PC-9 (cell line): ENCODE results near the gene CLRN2. TPM values are rescaled to one million over a fixed set of nuclear protein-coding genes. Genes with fewer than 3 reads are reported as not detected.
"Not testable (repeated sequence)": the region's sequence is repeated elsewhere in the genome, so short reads cannot be mapped to it uniquely, and the experiment has no call there.

Source experiments
- BruUV-seq: library from RNA; stranded (reverse); fragments of 400-500 nt; replicated peaks from 2 replicates; lab custom pipeline; 2021; lab: Mats Ljungman, UMichigan
- CTCF ChIA-PET: fragments of 300-600 bp; sonication (Branson Sonifier 250); formaldehyde crosslinking; loops from one replicate; lab custom pipeline; 2022; ENCODE audit warnings: antibody characterized with exemption; lab: Charles Lee
- POLR2A ChIA-PET: fragments of 300-600 bp; sonication (Branson Sonifier 250); formaldehyde crosslinking; loops from one replicate; lab custom pipeline; 2022; ENCODE audit warnings: antibody characterized with exemption; ENCODE audit not compliant: unreplicated experiment; lab: Charles Lee
- DNase-seq, 2 experiments: peaks; one replicate each; pipeline versions ENCODE4 v3.0.0 to v3.0.0-alpha.2; 2015 to 2022; ENCODE audit warnings: mixed read lengths in 1 of 2
- H2AFZ ChIP-seq: fragments of 200-600 bp; sonication (generic); 2 replicates; pipeline ENCODE4 v1.8.1; 2017; ENCODE audit warnings: antibody characterized with exemption
- H3F3A ChIP-seq: fragments of 200-600 bp; sonication (generic); 2 replicates; pipeline ENCODE4 v1.8.1; 2017; ENCODE audit warnings: antibody characterized with exemption, mild to moderate bottlenecking, low read depth; ENCODE audit not compliant: insufficient read depth
- H3K27ac ChIP-seq: fragments of 200-600 bp; sonication (generic); 2 replicates; pipeline ENCODE4 v1.6.1; 2016; ENCODE audit warnings: mixed run types
- H3K27me3 ChIP-seq: fragments of 200-600 bp; sonication (generic); 2 replicates; pipeline ENCODE4 v1.6.1; 2016; ENCODE audit warnings: low read depth, mixed run types; ENCODE audit not compliant: insufficient read depth
- H3K36me3 ChIP-seq: fragments of 200-600 bp; sonication (generic); 2 replicates; pipeline ENCODE4 v1.6.1; 2016; ENCODE audit warnings: low read depth, mixed run types
- H3K4me1 ChIP-seq: fragments of 200-600 bp; sonication (generic); replicated peaks from 2 replicates; pipeline ENCODE4 v1.6.1; 2016; ENCODE audit warnings: mixed run types; ENCODE audit not compliant: insufficient read depth
- H3K4me2 ChIP-seq: fragments of 200-600 bp; sonication (generic); 2 replicates; pipeline ENCODE4 v1.6.1; 2017; ENCODE audit warnings: mixed run types
- H3K4me3 ChIP-seq: fragments of 200-600 bp; sonication (generic); 2 replicates; pipeline ENCODE4 v1.6.1; 2016; ENCODE audit warnings: mixed run types
- H3K79me2 ChIP-seq: fragments of 200-600 bp; sonication (generic); 2 replicates; pipeline ENCODE4 v1.6.1; 2017; ENCODE audit warnings: low read depth, mixed run types
- H3K9me2 ChIP-seq: fragments of 200-600 bp; sonication (generic); 2 replicates; pipeline ENCODE4 v1.8.1; 2017; ENCODE audit warnings: mild to moderate bottlenecking; ENCODE audit not compliant: insufficient read depth
- H3K9me3 ChIP-seq: fragments of 200-600 bp; sonication (generic); 2 replicates; pipeline ENCODE4 v1.8.1; 2016; ENCODE audit warnings: low read depth; ENCODE audit not compliant: insufficient read depth
- H4K20me1 ChIP-seq: fragments of 200-600 bp; sonication (generic); 2 replicates; pipeline ENCODE4 v1.8.1; 2017; ENCODE audit not compliant: insufficient read depth
- EZH2 ChIP-seq: fragments of 200-600 bp; sonication (generic); IDR thresholded peaks from 2 replicates; pipeline ENCODE4 v1.8.0; 2017; ENCODE audit warnings: antibody characterized with exemption, low read depth
- intact Hi-C: fragments of 100-400 bp; cut with micrococcal nuclease; formaldehyde crosslinking; loops from one replicate; pipeline ENCODE4 v1.10.0; 2022; ENCODE audit not compliant: unreplicated experiment
- total RNA-seq: library from RNA; stranded (reverse); gene quantifications from 2 replicates; pipeline ENCODE4 v1.2.3, GENCODE V29; 2021
- TF ChIP-seq, protein P1 (sequence below): fragments of 200-600 bp; sonication (generic); conservative IDR thresholded peaks from 2 replicates; pipeline ENCODE4 v1.6.1; 2017; ENCODE audit warnings: mixed run types, antibody characterized with exemption, mild to moderate bottlenecking, moderate library complexity

CLRN2 gene
- total RNA-seq, 1 experiment from 2014 or later: not detected

DNA sequence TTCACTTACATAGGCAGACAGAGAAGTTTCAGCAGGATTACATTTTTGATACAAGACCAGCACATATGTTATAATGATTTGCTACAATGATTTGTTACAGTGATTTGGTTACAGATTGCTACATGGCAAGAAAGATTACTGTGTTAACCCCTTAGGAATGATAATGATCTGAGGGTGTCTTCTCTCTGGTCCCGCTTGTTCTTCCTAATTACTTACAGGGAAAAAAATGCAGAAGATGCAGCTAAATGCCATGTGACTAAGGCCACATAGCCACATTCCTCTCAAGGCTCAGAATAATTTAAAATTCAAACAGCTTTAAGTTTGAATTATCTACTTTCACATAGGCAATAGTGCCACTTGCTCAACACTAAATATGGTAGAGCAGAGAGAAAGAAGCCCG lies 52.3 kb downstream of the CLRN2 start:
- no TSS peak for BruUV-seq
- intact Hi-C loops: no loop called here
- Histone ChIP-seq H2AFZ (no peak overlapping the region), H3K4me3 (no peak overlapping the region), H3K4me1 (no peaks in the 10 kb centered on the region), H4K20me1 (no peaks in the 10 kb centered on the region), H3K36me3 (no peaks in the 10 kb centered on the region), H3K9me2 (no peaks in the 10 kb centered on the region), H3F3A (no peaks in the 10 kb centered on the region), H3K4me2 (no peak overlapping the region), H3K79me2 (no peaks in the 10 kb centered on the region), H3K9me3 (no peaks in the 10 kb centered on the region), H3K27ac (no peak overlapping the region), H3K27me3 (0 out of 2 replicates have a peak, but pooled peaks cover 3% of the 10 kb centered on the region)
- POLR2A ChIA-PET: no interaction called here
- no peak for TF ChIP-seq EZH2
- TF ChIP-seq, protein P1, sequence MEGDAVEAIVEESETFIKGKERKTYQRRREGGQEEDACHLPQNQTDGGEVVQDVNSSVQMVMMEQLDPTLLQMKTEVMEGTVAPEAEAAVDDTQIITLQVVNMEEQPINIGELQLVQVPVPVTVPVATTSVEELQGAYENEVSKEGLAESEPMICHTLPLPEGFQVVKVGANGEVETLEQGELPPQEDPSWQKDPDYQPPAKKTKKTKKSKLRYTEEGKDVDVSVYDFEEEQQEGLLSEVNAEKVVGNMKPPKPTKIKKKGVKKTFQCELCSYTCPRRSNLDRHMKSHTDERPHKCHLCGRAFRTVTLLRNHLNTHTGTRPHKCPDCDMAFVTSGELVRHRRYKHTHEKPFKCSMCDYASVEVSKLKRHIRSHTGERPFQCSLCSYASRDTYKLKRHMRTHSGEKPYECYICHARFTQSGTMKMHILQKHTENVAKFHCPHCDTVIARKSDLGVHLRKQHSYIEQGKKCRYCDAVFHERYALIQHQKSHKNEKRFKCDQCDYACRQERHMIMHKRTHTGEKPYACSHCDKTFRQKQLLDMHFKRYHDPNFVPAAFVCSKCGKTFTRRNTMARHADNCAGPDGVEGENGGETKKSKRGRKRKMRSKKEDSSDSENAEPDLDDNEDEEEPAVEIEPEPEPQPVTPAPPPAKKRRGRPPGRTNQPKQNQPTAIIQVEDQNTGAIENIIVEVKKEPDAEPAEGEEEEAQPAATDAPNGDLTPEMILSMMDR: no peak
- DNase-seq: no peak
- CTCF ChIA-PET: no interaction called here

DNA sequence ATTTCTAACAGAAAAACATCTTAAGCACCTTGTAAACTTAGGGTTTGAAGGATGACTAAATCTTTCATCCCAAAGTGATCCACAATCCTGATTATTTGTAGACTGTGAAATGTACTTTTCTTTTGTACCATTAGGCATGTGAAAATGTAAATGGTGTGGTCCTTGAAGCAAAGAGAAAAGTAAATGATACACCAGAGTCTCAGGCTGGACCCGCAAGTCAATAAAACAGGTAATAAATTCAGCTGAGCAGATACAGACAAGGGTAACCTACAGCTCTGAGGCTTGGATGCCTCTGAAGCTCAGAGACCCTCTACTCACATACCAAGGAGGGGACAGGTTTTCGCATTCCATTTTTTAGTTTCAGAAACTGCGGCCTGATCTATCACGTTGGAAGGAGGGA lies 59.2 kb downstream of the CLRN2 start:
- ChIA-PET POLR2A (no interaction called here), CTCF (no interaction called here)
- intact Hi-C loops: loop anchor here (10.0 kb wide), 1 partner anchor 241 kb away; the partner anchor contains the start of genes DCAF16 and NCAPG

DNA sequence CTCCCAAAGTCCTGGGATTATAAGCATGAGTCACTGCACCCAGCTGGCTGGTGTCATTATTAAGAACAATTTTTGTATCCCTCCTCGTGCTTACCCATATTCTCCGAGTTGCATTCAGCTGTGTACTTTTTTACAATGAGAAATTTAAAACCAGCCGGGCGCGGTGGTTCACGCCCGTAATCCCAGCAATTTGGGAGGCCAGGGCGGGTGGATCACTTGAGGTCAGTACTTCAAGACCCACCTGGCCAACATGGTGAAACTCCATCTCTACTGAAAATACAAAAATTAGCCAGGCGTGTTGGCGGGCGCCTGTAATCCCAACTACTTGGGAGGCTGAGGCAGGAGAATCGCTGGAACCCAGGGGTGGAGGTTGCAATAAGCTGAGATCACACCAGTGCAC lies 60.2 kb downstream of the CLRN2 start:
- H3K4me2 ChIP-seq, H3K27ac ChIP-seq, CTCF ChIA-PET, H3K9me2 ChIP-seq, H4K20me1 ChIP-seq, H3K9me3 ChIP-seq, H3K4me3 ChIP-seq, H3K36me3 ChIP-seq, H3K79me2 ChIP-seq, BruUV-seq, H3K4me1 ChIP-seq, H3K27me3 ChIP-seq, DNase-seq, H3F3A ChIP-seq, POLR2A ChIA-PET, H2AFZ ChIP-seq: not testable (repeated sequence)
- intact Hi-C loops: loop anchor here (10.0 kb wide), 1 partner anchor 240 kb away; the partner anchor contains the start of genes DCAF16 and NCAPG

More for the DNA sequence above, 59.2 kb downstream of the CLRN2 start:
- no peaks in the 10 kb centered on the region for H3K79me2 ChIP-seq
- no peak overlapping the region for H2AFZ ChIP-seq
- no peak for DNase-seq
- H3K4me2 ChIP-seq: no peak overlapping the region
- no peaks in the 10 kb centered on the region for H3K36me3 ChIP-seq
- H3F3A ChIP-seq: no peaks in the 10 kb centered on the region
- H3K27ac ChIP-seq: no peak overlapping the region
- H4K20me1 ChIP-seq: no peaks in the 10 kb centered on the region
- TF ChIP-seq, protein P1: no peak
- no peak for TF ChIP-seq EZH2
- H3K4me1 ChIP-seq: 0 out of 2 replicates have a peak, but pooled peaks cover 3% of the 10 kb centered on the region
- H3K4me3 ChIP-seq: no peak overlapping the region
- H3K9me2 ChIP-seq: no peaks in the 10 kb centered on the region
- no peaks in the 10 kb centered on the region for H3K27me3 ChIP-seq
- H3K9me3 ChIP-seq: no peaks in the 10 kb centered on the region
- BruUV-seq: no TSS peak

Other genes starting within 250 kb of the CLRN2 start
- gene QDPR, start 3.1 kb upstream of the CLRN2 start, total RNA-seq: 14.0 and 27.8 TPM in 2 replicates
- 43.9 and 45.0 TPM in 2 replicates for gene LAP3, start 62.0 kb downstream of the CLRN2 start, total RNA-seq
- 39.0 and 43.1 TPM in 2 replicates for gene MED28, start 99.5 kb downstream of the CLRN2 start, total RNA-seq